Umbilical cord (tissue), 2 donors: ENCODE measurements around the gene RANBP1. TPM values are rescaled to one million over a fixed set of nuclear protein-coding genes. Genes with fewer than 3 reads are reported as not detected.
"Not testable (repeated sequence)": the region's sequence is repeated elsewhere in the genome, so short reads cannot be mapped to it uniquely, and the experiment has no call there.

Experiments used
- DNase-seq: peaks from one replicate; pipeline ENCODE4 v3.0.0-alpha.2; 2015; ENCODE audit warnings: low spot score
- total RNA-seq: library from RNA; depleted of rRNA; stranded (reverse); fragments of >200 nt; gene quantifications from one replicate; pipeline ENCODE4 v1.2.3, GENCODE V29; 2014; ENCODE audit warnings: low replicate concordance; ENCODE audit not compliant: insufficient read depth

The RANBP1 gene
- total RNA-seq, 1 donor from 2014 or later = 265 TPM

DNA sequence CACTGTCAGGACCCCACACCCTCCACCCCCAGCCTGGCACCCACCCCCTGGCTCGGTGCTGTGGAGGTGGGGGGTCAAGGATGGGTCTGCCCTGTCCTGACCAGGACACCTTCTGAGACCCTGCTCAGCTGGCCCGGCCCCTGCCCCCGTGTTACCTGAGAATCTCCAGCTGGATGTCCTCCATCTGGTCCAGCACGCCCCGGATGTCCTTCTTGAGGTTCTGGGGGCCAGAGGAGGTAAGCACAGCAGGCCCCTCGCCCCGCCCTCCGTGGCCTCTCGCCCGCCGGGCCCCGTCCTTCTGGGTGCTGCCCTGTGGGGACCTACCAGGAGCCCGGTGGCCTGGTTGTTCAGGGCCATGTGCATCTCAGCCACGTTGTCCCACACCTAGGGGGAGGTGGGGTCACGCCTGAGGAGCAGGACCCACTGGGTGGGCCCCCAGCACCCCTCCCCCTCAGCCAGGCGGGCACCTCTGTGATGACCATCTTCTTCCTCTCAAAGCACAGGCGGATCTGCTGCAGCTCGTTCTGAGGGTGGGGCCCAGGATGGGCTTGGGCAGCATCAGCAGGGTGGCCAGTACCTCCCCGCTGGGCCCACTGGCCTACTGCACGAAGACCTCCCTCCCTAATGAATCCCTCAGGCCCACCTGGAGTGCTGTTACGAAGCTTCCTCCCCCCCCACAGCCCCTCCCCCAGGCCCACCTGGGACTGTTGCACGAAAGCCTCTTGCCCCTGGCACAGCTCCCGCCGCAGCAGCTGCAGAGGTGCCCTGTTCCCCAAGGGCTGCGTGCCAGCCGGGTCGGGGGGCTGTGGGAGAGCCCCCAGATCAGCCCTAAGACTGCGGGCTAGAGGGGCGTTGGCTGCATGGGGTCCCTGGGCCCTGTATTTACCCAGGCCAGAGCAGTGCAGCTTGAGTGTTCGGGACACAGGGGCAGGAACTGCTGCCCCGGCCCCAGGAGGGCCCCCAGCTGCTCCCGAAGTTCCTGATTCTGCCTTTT is 33.6 kb downstream of the RANBP1 start:
- DNase-seq = no peak

GRCh38 chr22:20150381-20151275 is 34.7 kb downstream of the RANBP1 start, which contains the start of gene CCDC188:
TSS of gene CCDC188 (minus strand) at chr22:20151055. CDS start at chr22:20150986, 69 bp downstream.
- no peak for DNase-seq

DNA sequence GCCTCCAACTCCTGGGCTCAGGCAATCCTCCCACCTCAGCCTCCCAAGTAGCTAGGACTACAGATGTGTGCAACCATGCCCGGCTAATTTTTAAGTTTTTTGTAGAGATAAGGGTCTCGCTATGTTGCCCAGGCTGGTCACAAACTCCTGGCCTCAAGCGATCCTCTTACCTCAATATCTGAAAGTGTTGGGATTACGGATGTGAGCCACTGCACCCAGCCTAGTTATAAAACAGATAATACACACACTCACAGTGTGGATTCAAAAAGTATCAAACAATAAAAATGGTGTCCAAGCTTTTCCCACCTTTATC is 35.3 kb downstream of the RANBP1 start:
- DNase-seq = no peak

GRCh38 chr22:20152464-20152890 is 36.6 kb downstream of the RANBP1 start:
- DNase-seq = no peak

GRCh38 chr22:20153945-20154344 is 38.0 kb downstream of the RANBP1 start:
- DNase-seq = no peak

- no peak for DNase-seq
Observed at GRCh38 chr22:20154602-20155187, 38.8 kb downstream of the RANBP1 start.

DNA sequence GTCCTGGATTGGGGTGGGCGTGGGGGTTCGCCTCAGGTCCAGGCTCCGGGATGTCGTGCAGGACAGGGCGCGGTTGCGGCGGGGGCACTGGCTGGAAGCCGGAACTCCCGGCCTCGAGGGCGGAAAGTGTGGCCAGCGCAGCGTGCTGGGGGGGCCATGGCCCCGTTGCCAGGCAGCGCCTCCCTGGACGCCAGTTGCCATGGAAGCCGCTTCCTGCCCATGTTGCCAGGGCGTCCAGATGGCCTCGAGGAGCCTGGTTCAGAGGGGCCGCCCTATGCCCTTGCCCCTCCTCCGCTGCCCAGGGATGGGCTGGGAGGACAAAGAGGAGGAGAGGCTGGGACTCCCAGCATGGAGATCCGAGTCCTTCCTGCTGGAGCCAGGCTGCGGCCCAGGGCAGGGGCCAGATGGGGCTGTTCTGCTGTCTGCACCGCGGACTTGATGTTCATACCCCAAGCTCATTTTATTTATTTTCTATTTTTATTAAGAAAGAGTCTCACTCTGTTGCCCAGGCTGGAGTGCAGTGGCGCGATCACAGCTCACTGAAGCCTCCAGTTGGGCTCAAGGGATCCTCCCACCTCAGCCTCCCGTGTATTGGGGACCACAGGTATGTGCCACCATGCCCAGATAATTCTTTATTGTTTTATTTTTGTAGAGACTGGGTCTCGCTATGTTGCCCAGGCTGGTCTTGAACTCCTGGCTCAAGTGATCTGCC is 39.6 kb downstream of the RANBP1 start:
- no peak for DNase-seq

GRCh38 chr22:20156042-20156389 is 40.1 kb downstream of the RANBP1 start:
- no peak for DNase-seq

DNA sequence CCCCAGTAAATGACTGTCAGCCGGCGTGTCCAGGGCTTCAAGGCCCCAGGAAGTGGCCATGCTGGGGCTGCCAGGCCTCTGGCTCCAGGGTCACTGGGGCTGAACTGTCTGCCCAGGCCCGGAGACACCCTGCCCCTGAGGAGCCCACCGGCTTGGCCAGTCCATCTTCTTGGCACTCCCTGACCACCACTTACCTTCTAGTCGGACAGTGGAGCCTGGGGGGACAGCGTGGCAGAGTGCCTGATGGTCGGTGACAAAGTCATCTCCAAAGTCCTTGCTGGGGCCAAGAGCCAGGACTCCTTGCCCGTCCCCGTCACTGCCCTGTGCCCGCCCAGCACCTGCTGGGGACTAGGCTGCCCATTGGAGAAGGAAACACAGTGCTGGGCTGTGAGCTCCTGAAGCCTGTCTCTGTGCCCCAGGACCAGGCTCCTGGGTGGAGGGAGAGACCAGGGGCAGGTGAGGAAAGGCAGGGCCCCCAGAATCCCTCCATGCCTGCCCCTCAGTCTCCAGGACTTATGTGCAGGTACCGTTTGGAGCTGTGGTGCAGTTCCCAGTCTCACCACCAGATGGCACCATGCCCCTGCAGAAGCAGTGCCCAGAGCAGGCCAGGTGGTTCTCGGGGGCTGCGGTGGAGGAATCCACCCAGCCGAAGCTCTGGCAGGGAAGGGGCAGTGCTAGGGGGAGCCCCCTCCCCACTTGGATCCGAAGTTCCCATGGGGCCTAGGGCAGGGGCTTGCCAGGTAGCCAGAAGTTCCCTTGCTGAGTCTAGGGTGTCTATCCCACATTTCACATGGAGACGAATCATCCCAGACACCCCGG is 40.9 kb downstream of the RANBP1 start:
- DNase-seq = peak; percentile 58

- DNase-seq = no peak
Observed at GRCh38 chr22:20157430-20158183, 41.7 kb downstream of the RANBP1 start.

GRCh38 chr22:20158391-20159036 is 42.6 kb downstream of the RANBP1 start:
- DNase-seq = no peak

GRCh38 chr22:20159076-20159475 is 43.2 kb downstream of the RANBP1 start:
- no peak for DNase-seq

DNA sequence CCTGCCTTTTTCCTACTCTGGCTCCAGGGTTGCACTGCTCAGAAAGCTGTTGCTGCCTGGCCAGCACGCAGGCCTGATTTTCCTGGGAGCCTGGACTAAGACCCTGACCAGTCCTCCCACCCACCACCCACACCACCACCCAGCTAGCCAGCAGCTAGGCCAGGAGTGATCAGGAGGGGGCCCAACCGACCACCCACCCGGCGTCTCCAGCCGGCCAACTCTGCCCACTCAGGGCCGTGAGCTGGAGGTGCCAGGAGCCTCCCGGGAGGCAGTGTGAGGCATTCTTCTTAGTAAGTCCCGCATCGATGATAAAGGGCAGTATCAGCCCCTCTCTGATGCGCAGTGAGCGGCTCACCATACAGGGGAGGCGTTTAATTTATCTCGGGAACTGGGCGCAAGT is 43.6 kb downstream of the RANBP1 start:
- not testable (repeated sequence) for DNase-seq

- DNase-seq = no peak
Observed at GRCh38 chr22:20160041-20160440, 44.1 kb downstream of the RANBP1 start.

DNA sequence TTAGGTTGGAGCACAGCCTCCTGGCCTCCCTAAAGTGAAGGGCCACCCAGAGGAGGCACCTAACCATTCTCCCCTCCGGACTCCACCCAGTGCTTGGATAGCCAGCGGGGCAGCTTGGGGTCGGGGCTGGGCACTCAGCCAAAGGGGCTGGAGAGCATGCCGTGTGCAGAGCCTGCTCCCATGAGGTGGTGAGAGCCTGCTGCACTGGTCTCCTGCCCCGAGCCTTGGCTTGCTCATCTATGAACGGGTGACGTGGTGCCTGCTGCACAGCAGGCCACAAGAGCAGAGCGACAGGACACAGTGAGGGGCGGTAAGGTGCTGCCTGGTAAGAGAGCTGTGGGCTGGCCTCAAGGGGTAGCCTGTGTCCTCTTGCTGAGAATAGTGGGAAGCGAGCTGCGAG is 49.0 kb downstream of the RANBP1 start:
- DNase-seq = no peak

DNA sequence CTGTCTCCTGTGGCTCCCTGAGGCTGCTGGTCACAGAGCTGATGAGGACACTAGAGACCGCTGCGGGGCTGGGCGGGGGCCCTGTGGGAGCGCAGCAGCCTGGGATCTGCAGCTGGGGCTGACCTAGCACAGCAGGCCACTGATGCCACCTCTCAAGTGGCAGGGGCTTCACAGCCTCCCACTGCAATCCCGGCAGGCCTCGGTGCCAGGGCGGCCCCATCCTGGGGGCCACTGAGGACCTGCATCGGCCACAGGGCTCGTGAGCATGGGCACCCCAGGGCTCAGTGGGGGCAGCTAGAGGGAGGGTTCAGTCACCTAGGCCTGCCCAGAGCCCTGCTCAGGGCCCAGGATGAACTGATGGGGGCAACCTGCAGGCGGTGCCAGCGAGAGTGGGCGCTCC is 49.5 kb downstream of the RANBP1 start:
- DNase-seq = no peak

GRCh38 chr22:20165913-20166312 is 50.0 kb downstream of the RANBP1 start:
- no peak for DNase-seq

- no peak for DNase-seq
Observed at GRCh38 chr22:20166703-20167102, 50.8 kb downstream of the RANBP1 start.

DNA sequence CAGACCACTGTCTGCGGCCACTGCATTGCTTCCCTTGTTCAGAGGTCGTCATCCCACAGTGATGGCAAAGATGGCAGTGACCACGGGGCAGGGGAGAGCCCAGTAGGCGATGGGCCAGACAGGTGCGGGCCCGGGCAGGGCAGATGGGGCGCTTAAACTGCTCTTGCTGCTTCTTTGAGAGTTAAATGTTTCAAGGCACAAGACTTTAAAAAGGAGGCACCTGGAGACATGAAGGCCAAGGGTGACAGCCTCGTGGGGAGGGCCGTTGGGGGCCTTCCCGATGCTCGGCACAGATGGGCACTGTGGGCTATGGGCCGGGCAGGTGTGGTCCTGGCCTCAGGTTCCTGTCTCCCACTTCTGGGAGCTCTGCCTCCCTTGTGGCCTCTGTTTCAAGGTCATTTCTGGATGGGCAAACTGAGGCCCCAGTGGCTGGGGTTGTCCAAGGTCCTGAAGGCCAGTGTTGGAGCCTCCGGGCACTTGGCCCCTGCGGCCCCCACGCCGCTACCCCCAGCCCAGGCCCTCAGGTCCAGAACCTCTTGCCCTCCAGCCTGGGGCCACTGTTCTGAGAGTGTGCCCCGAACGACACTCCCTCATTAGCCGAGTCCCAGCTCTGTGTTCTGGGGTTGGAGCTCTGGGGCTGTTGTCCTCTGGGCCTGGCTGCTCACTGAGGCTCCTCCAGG is 51.9 kb downstream of the RANBP1 start:
- DNase-seq = no peak
